Cardiac muscle cell (in vitro differentiated cells and primary cell): Measurements from ENCODE around the gene KLRC4. TPM values are rescaled to one million over a fixed set of nuclear protein-coding genes. Genes with fewer than 3 reads are reported as not detected.

Experiments used
- DNase-seq, 2 donors: peaks; one replicate each; pipeline versions ENCODE4 v3.0.0 to v3.0.0-alpha.2; 2010 to 2017; ENCODE audit warnings: low read depth in 1 of 2, low spot score in 1 of 2
- H3K27ac ChIP-seq: fragments of 200-600 bp; sonication (generic); 2 replicates; pipeline ENCODE4 v1.5.1; 2016
- H3K27me3 ChIP-seq: fragments of 200-600 bp; sonication (generic); 2 replicates; pipeline ENCODE4 v1.6.0; 2016; ENCODE audit warnings: control low read depth
- H3K36me3 ChIP-seq: fragments of 200-600 bp; sonication (generic); 2 replicates; pipeline ENCODE4 v1.5.1; 2016; ENCODE audit warnings: control low read depth
- H3K4me1 ChIP-seq: fragments of 200-600 bp; sonication (generic); 2 replicates; pipeline ENCODE4 v1.8.1; 2017; ENCODE audit warnings: low read depth, mild to moderate bottlenecking, mixed run types
- H3K4me3 ChIP-seq: fragments of 200-600 bp; sonication (generic); 2 replicates; pipeline ENCODE4 v1.5.1; 2016; ENCODE audit warnings: mild to moderate bottlenecking
- H3K9me3 ChIP-seq: fragments of 200-600 bp; sonication (generic); 2 replicates; pipeline ENCODE4 v1.5.1; 2017; ENCODE audit warnings: low read depth, mild to moderate bottlenecking, control low read depth
- CTCF ChIP-seq: IDR thresholded peaks from 2 replicates; pipeline ENCODE4 v1.5.1; 2012; ENCODE audit warnings: low read depth, mild to moderate bottlenecking, low read length
- polyA plus RNA-seq: library from polyadenylated mRNA; unstranded; fragments of >200 nt; fragmentation: Nextera tagmentation; extraction: Ambion mirVana; gene quantifications from 2 replicates; pipeline ENCODE4 v1.2.1, GENCODE V29; 2016
- total RNA-seq: library from RNA; depleted of rRNA; stranded (reverse); fragments of >200 nt; gene quantifications from 2 replicates; pipeline ENCODE4 v1.2.3, GENCODE V29; 2016

KLRC4 gene
- total and polyA plus RNA-seq, 2 experiments from 2014 or later, result not detected

DNA sequence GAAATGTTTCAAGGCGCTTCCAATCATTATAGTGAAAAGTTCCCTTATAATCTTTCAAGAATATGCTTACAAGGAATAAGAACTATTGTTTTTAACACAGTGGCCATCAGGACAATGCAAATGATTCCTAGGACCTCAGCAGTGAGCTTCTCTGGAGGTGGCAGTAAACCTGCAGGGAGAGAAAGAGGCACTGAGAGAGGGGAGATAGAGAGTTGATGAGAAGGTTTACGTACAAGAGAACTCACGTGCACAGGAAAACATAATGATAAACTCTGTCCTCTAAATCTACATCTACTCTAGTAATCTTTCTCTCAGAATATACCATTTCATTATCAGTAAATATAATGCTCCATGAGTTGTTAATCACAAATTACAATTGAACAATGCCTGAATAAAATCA, 715 bp downstream of the KLRC4 start:
- Histone ChIP-seq H3K36me3 (no peaks in the 10 kb centered on the region), H3K27me3 (no peaks in the 10 kb centered on the region), H3K9me3 (no peaks in the 10 kb centered on the region), H3K27ac (no peak overlapping the region), H3K4me3 (no peak overlapping the region), H3K4me1 (peaks cover 3% of the 10 kb centered on the region)
- no peak for TF ChIP-seq CTCF
- no peak for DNase-seq

DNA sequence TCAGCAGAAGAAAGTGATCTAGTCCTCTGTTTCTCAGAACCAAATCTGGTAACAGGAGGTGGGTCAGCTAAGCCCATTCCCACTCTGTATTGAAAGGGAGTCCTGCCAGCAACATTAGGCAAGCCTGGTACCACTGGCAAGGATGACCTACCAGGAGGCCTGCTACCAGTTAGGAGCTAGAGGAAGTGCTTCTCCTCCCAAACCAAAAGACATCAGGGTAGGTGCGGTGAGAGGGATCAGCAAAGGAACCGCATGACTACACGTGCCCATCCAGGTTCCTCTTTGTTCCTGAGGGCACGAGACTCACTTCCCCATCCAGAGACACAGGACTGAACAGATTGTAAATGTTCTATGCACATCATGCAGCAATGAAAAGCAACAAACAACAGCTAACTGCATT, 2.8 kb downstream of the KLRC4 start:
- Histone ChIP-seq H3K27me3 (no peaks in the 10 kb centered on the region), H3K4me1 (peaks cover 3% of the 10 kb centered on the region), H3K4me3 (no peak overlapping the region), H3K9me3 (no peaks in the 10 kb centered on the region), H3K36me3 (no peaks in the 10 kb centered on the region), H3K27ac (no peak overlapping the region)
- no peak for TF ChIP-seq CTCF
- DNase-seq, result no peak

GRCh38 chr12:10405294-10405693, 4.3 kb downstream of the KLRC4 start:
- Histone ChIP-seq H3K4me1 (peaks cover 3% of the 10 kb centered on the region), H3K27me3 (no peaks in the 10 kb centered on the region), H3K36me3 (no peaks in the 10 kb centered on the region), H3K27ac (no peak overlapping the region), H3K9me3 (no peaks in the 10 kb centered on the region), H3K4me3 (no peak overlapping the region)
- TF ChIP-seq CTCF, result no peak
- no peak for DNase-seq

DNA sequence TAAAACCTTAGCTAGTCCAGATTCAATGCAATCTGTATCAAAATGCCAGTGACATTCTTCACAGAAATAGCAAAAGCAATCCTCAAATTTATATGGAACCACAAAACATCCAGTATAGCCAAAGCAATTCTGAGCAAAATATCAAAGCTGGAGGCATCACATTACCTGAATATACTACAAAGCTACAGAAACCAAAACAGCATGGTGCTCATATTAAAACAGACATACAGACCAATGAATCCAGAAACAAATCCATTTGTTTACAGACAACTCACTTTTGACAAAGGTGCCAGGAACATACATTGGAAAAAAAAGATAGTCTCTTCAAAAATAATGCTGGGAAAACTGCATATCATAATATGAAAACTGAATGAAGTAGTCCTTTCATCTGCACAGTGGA, 4.8 kb downstream of the KLRC4 start:
- no peak overlapping the region for H3K4me3 ChIP-seq
- H3K9me3 ChIP-seq, result no peaks in the 10 kb centered on the region
- no peak for DNase-seq
- H3K27me3 ChIP-seq, result no peaks in the 10 kb centered on the region
- no peaks in the 10 kb centered on the region for H3K36me3 ChIP-seq
- no peak for TF ChIP-seq CTCF
- peaks cover 3% of the 10 kb centered on the region for H3K4me1 ChIP-seq
- H3K27ac ChIP-seq, result no peak overlapping the region

DNA sequence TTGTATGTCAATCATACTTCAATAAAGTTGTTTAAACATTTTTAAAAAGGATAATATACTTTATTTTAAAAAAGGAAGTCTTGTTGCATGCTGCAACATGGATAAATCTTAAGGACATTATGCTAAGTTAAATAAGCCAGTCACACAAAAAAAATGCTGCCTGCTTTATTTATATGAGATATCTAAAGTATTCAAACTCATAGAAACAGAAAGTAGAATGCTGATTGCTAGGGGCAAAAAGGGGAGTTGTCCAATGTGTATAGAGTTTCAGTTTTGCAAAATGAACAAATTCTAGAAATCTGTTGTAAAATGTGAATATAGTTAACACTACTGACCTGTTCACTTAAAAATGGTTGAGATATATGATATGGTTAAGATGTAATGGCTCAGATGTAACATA, 8.7 kb downstream of the KLRC4 start:
- Histone ChIP-seq H3K36me3 (no peaks in the 10 kb centered on the region), H3K4me1 (no peaks in the 10 kb centered on the region), H3K4me3 (no peak overlapping the region), H3K27ac (no peak overlapping the region), H3K27me3 (no peaks in the 10 kb centered on the region), H3K9me3 (no peaks in the 10 kb centered on the region)
- no peak for DNase-seq
- TF ChIP-seq CTCF, result no peak

DNA sequence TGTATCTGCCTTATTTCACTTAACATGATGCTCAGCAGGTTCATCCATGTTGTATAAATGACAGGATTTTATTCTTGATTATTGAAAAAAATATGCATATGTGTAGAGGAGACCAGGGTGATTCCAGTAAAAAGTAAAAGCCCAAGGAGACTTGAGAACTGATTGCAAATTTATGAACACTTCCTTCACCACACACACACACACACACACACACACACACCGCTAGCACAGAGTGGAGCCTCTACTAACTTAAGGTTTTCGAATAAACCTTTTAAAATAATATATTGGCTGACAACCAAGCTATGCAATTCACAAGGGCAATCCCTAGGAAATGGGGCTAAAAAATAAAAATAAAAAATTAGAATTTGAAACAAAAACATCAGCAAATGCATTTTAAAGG, 11.4 kb downstream of the KLRC4 start:
- Histone ChIP-seq H3K27ac (no peak overlapping the region), H3K36me3 (no peaks in the 10 kb centered on the region), H3K9me3 (no peaks in the 10 kb centered on the region), H3K4me3 (no peak overlapping the region), H3K4me1 (no peaks in the 10 kb centered on the region), H3K27me3 (no peaks in the 10 kb centered on the region)
- DNase-seq, result no peak
- no peak for TF ChIP-seq CTCF
